AG10803 (cell line): Measurements from ENCODE around the gene ISG20.

Experiments used
- DNase-seq: peaks from one replicate; pipeline ENCODE4 v3.0.0; 2010; ENCODE audit warnings: low read depth
- H3K4me3 ChIP-seq: 2 replicates; pipeline ENCODE4 v1.5.1; 2011; ENCODE audit warnings: mild to moderate bottlenecking, low read length, control low read depth
- TF ChIP-seq, protein P1 (sequence below): conservative IDR thresholded peaks from 2 replicates; pipeline ENCODE4 v1.5.1; 2011; ENCODE audit warnings: mild to moderate bottlenecking, low read length, control low read depth, inconsistent platforms

The ISG20 gene

DNA sequence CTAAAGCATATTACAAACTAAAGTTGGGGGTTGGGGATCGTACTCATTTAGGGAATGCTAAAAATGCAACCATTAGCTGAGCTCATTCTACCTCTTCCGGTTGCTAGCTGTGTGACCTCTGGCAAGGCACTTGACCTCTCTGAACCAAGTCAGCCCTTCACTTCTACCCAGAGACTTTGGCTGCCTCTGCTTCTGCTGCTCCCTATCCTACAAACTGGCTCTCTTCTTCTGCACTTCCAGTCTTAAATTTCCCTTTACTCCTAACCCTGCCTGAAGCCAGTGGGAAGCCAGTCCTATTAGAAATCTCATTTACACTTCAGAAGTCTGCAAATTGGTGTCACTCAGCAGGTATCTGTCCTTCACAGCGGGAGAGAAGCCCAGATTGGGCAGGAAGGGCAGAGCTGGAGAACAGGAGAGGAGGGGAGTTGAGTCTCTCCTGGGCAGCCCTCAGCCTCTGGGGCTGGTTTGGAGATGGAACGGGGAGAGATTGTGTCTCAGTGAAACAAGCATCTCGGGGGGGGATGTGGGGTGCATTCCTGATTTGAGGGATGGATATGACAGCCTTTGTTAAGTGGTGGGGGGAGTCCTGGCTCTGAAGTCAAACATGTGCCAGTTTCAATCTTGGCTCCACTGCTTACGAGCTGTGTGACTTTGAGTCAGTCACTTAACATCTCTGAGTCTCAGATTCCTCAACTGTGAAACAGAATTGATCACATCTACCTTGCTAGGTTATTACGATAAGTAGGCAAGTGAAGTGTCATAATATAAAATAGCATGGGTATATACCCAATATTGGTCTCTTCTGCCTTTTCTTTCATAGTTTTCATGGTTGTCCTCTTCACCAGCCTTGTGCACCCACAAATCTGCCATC, 25.5 kb upstream of the ISG20 start:
- peak; percentile 48 for DNase-seq
- TF ChIP-seq, protein P1, sequence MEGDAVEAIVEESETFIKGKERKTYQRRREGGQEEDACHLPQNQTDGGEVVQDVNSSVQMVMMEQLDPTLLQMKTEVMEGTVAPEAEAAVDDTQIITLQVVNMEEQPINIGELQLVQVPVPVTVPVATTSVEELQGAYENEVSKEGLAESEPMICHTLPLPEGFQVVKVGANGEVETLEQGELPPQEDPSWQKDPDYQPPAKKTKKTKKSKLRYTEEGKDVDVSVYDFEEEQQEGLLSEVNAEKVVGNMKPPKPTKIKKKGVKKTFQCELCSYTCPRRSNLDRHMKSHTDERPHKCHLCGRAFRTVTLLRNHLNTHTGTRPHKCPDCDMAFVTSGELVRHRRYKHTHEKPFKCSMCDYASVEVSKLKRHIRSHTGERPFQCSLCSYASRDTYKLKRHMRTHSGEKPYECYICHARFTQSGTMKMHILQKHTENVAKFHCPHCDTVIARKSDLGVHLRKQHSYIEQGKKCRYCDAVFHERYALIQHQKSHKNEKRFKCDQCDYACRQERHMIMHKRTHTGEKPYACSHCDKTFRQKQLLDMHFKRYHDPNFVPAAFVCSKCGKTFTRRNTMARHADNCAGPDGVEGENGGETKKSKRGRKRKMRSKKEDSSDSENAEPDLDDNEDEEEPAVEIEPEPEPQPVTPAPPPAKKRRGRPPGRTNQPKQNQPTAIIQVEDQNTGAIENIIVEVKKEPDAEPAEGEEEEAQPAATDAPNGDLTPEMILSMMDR = no peak
- no peak overlapping the region for H3K4me3 ChIP-seq

DNA sequence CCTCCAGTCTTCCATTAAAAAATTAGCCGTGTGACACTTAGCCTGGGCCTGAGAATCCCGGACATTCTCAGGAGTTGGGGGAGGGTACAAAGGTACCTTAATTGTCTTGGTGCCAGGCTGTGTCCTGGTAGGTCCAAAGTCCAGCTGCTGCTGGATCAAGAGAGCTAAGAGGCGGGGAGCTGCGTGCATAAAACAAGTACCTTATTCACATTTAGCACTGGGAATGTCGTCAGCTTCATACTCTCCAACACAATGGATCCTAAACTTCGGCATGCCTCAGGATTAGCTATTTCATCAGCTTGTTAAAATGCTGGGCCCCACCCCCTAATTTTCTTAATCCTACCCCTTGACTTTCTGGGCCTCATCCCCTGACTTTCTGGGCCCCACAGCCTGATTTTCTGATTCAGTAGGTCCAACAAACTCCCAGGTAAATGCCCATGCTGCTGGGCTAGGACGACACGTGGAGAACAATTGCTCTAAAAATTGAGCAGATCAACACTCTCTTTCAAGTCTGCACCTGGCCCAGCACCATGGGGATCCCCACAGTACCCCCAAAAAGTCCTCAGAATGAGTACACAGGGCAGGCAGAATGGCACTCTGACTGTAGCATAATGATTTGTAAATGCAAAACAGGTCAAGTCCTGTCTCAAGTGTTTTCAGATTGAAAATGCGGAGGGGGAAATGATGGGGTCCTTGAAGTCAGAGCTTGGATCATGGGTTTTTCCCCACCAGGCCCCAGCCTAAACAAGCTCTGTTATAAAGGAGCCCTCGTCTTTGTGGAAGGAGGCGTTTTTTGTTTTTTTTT, 23.3 kb upstream of the ISG20 start:
- no peak overlapping the region for H3K4me3 ChIP-seq
- TF ChIP-seq, protein P1 = no peak
- DNase-seq = no peak

DNA sequence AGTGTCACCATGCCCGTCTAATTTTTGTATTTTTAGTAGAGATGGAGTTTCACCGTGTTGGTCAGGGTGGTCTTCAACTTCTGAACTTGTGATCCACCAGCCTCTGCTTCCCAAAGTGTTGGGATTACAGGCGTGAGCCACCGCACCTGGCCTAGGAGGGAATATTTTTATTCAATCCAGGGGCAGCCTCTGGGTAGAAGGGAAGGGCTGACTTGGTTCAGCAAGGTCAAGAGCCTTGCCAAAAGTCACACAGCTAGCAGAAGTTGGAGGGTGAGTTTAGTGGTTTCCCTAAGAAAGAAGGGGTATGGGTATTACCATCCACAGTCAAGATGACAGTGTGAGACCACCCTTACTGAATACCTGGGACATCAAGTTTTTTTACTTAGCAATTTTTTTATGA, 22.6 kb upstream of the ISG20 start:
- DNase-seq = no peak
- TF ChIP-seq, protein P1 = no peak

DNA sequence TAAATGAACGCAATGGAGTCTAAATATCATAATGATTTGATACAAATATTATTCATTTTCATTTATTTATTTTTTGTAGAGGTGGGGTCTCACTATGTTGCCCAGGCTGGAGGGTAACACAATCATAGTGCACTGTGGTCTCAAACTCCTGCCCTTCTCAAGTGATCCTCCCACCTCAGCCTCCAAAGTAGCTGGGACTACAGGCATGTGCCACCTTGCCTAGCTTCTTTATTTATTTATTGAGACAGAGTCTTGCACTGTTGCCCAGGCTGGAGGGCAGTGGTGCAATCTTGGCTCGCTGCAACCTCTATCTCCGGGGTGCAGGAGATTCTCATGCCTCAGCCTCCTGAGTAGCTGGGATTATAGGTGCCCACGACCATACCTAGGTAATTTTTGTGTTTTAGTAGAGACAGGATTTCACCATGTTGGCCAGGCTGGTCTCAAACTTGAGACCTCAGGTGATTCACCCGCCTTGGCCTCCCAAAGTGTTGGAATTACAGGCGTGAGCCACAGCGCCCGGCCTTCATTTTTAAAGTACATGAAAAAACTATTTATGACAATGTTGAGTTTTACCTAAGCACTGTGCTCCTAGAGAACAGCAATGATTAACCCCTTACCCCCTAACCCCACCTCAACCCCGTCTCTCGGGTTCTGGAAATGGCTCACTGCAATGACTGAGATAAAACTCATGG, 21.6 kb upstream of the ISG20 start:
- no peak for DNase-seq
- H3K4me3 ChIP-seq = no peak overlapping the region
- TF ChIP-seq, protein P1 = no peak

More for the DNA sequence above, 22.6 kb upstream of the ISG20 start:
- H3K4me3 ChIP-seq = no peak overlapping the region

DNA sequence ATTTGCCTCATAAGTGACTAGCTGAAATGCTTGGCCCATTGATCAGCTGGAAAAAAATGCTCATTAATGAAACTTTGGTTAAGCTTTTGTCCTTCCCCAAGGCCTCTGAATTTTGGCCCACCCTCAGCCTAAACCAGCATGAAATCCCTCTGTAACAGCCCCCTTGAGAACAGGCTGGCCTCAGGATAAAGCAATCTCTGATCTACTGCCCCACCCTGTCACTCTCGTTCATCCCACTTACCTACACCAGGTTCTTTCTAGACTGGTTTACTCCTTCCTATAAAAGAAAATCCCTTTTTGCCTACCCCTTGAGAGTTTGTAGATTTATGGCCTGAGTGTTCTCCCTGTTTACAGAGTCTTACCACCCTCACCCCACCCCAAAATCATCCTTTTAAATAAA, 21.0 kb upstream of the ISG20 start:
- DNase-seq = no peak
- no peak overlapping the region for H3K4me3 ChIP-seq
- TF ChIP-seq, protein P1 = no peak

DNA sequence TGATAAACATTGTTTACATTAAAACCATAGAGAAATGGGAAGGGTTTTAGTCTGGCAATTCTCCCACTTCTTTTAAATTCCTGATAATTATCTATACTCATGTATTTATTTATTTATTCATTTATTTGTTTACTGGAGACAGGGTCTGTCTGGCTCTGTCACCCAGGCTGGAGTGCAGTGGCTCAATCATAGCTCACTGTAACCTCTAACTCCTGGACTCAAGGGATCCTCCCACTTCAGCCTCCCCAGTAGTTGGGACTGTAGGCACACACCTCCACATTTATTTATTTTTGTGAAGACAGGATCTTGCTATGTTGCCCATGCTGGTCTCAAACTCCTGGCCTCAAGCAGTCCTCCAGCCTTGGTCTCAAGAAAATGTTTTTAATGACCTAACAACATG, 20.1 kb upstream of the ISG20 start:
- no peak overlapping the region for H3K4me3 ChIP-seq
- no peak for DNase-seq
- TF ChIP-seq, protein P1 = no peak
